ENCODE measurements around the gene TRPV5.
A peak's percentile ranks its signal among the peaks of the same experiment; 100 is the strongest.

Gene TRPV5

DNA sequence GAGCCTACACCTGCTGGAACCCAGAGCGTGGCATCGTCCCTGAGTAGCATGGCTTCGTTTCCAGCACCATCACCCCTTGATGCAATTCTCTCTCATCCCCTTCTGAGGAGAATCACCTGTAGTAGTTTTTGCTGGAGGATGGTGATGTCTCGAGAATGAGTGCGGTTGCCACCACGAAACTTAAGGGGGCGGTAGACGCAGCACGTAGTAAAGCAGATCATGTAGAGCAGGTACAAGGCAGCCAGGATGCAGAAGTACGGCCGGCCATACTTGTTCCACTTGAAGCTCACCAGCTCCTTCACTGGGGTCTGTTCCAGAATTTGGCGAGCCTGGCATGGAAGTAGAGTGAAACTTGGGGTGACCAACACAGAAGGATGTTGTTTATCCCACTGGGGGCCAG is 8.1 kb downstream of the TRPV5 start:
- H3K36me3 ChIP-seq (ENCODE audit: control insufficient read depth, insufficient read depth, low read length), result no peaks in the 10 kb centered on the region
- H3K4me3 ChIP-seq (replicated peaks; ENCODE audit: low read depth, low read length), result no peak overlapping the region
- H3K27me3 ChIP-seq (replicated peaks; ENCODE audit: control insufficient read depth, insufficient read depth, low read length), result 0 out of 2 replicates have a peak, but pooled peaks cover 2% of the 10 kb centered on the region
- no peak for DNase-seq (ENCODE audit: extremely low read depth, insufficient read length)
- TF ChIP-seq, protein P1, sequence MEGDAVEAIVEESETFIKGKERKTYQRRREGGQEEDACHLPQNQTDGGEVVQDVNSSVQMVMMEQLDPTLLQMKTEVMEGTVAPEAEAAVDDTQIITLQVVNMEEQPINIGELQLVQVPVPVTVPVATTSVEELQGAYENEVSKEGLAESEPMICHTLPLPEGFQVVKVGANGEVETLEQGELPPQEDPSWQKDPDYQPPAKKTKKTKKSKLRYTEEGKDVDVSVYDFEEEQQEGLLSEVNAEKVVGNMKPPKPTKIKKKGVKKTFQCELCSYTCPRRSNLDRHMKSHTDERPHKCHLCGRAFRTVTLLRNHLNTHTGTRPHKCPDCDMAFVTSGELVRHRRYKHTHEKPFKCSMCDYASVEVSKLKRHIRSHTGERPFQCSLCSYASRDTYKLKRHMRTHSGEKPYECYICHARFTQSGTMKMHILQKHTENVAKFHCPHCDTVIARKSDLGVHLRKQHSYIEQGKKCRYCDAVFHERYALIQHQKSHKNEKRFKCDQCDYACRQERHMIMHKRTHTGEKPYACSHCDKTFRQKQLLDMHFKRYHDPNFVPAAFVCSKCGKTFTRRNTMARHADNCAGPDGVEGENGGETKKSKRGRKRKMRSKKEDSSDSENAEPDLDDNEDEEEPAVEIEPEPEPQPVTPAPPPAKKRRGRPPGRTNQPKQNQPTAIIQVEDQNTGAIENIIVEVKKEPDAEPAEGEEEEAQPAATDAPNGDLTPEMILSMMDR (IDR thresholded peaks at IDR 0.05; ENCODE audit: insufficient read depth, low read length, poor library complexity, severe bottlenecking), result peak; percentile 26

DNA sequence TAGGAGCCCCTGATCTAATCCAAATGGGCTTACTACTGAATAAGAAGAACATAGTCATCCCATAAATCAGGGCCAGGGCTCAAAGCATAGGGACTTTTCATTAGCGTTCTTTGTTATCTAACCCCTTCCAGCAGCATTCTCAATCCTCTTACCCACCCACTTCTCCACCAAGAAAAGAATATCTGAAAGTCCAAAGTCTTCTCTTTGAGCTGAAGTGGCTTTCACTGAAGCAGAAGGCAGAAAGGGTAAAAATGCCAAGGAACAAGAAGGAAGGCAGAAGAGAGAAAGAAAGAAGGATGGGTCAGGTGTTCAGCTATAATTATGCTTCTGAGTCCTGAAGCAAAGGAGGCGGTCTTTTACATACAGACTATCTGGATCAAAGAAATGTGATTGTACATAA is 10.2 kb downstream of the TRPV5 start:
- DNase-seq (ENCODE audit: extremely low read depth, insufficient read length), result no peak
- Histone ChIP-seq H3K27me3 (replicated peaks; ENCODE audit: control insufficient read depth, insufficient read depth, low read length) (peaks cover 3% of the 10 kb centered on the region; the same call in 1 of the 2 replicates), H3K4me3 (replicated peaks; ENCODE audit: low read depth, low read length) (no peak overlapping the region), H3K36me3 (ENCODE audit: control insufficient read depth, insufficient read depth, low read length) (no peaks in the 10 kb centered on the region)
- TF ChIP-seq, protein P1 (IDR thresholded peaks at IDR 0.05; ENCODE audit: insufficient read depth, low read length, poor library complexity, severe bottlenecking), result no peak

DNA sequence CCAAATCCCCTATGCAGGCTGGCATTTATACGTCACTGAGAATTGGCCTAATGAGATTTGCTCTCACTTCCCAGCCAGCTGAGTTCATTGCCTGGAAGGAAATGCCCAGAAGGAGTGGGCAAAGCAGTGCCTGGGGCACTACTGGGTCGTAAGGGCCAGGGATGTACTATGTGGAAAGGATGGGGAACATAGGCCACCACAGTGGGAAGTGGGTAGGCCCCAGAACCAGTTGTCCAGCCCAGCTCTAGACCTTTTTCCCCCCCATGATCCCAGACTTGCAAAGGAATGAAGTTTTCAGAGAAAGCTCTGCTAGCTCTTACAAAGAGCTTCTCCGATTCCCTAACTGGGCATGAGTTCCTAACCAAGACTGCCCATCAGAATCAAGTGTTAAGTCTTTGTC is 13.9 kb downstream of the TRPV5 start:
- TF ChIP-seq, protein P1 (IDR thresholded peaks at IDR 0.05; ENCODE audit: insufficient read depth, low read length, poor library complexity, severe bottlenecking), result no peak
- no peak for DNase-seq (ENCODE audit: extremely low read depth, insufficient read length)
- H3K4me3 ChIP-seq (replicated peaks; ENCODE audit: low read depth, low read length), result no peak overlapping the region

DNA sequence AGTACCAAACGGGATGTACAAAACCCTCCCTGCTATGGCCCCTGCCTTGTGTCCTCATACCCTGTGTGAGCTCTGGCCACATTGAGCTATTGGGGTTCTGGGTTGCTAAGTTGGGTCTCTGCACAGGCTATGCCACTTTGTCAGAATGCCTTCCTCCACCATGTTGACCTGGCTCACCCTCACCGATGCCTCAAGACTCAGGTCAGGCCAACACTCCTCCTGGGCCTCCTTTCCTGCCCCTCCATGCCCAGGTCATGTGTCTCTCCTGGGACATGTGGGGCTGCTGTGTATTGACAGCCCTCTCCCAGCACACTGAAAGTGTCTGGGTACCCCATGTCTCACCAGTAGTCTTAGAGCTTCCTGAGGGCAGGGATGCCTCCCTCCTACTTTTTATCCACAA is 14.6 kb downstream of the TRPV5 start:
- DNase-seq (ENCODE audit: extremely low read depth, insufficient read length), result no peak
- TF ChIP-seq, protein P1 (IDR thresholded peaks at IDR 0.05; ENCODE audit: insufficient read depth, low read length, poor library complexity, severe bottlenecking), result no peak

More for the DNA sequence above, 13.9 kb downstream of the TRPV5 start:
- H3K36me3 ChIP-seq (ENCODE audit: control insufficient read depth, insufficient read depth, low read length), result no peaks in the 10 kb centered on the region
- peaks cover 1% of the 10 kb centered on the region; the same call in 1 of the 2 replicates for H3K27me3 ChIP-seq (replicated peaks; ENCODE audit: control insufficient read depth, insufficient read depth, low read length)

DNA sequence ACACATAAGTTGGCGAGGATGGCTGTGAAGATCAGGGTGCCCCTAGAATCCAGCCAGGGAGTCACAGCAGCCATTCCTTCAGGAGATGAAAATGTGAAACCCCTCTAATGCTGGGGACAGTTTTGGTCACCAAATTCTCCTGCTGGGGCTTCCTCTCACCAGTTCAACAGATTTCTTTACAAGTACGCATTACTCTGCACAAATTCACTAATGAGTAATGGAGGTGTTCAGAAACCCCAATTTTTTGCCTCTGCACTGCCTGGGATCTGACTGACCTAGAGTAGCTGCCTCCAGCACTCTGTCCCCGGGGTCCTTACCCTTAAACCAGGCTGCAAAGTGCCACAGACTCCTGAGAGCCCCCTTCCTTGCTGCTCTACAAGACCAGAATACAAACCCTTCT is 16.1 kb downstream of the TRPV5 start:
- H3K36me3 ChIP-seq (ENCODE audit: control insufficient read depth, insufficient read depth, low read length), result no peaks in the 10 kb centered on the region
- DNase-seq (ENCODE audit: extremely low read depth, insufficient read length), result no peak
- TF ChIP-seq, protein P1 (IDR thresholded peaks at IDR 0.05; ENCODE audit: insufficient read depth, low read length, poor library complexity, severe bottlenecking), result no peak
- no peak overlapping the region for H3K4me3 ChIP-seq (replicated peaks; ENCODE audit: low read depth, low read length)
- peaks cover 1% of the 10 kb centered on the region; the same call in 1 of the 2 replicates for H3K27me3 ChIP-seq (replicated peaks; ENCODE audit: control insufficient read depth, insufficient read depth, low read length)

More for the DNA sequence above, 14.6 kb downstream of the TRPV5 start:
- Histone ChIP-seq H3K27me3 (replicated peaks; ENCODE audit: control insufficient read depth, insufficient read depth, low read length) (peaks cover 1% of the 10 kb centered on the region; the same call in 1 of the 2 replicates), H3K4me3 (replicated peaks; ENCODE audit: low read depth, low read length) (no peak overlapping the region), H3K36me3 (ENCODE audit: control insufficient read depth, insufficient read depth, low read length) (no peaks in the 10 kb centered on the region)

DNA sequence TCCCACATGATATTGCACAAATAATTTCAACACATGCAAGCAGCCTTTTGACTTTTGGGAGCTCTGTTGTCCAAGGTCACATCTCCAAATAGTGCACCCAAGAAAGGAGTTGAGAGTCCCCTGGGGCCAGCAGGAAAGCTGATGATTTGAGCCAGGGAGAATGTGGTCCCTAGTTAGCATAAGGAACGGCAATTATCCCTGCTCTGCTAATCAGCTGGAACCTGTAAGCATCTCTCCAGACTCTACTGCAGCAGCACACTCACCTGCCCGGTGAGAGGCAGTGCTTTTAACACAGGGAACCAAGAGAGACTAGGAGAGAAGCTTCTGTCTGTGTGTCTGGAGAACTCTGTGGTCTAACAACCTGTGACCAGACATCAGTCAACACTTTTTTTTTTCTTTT is 17.0 kb downstream of the TRPV5 start:
- Histone ChIP-seq H3K36me3 (ENCODE audit: control insufficient read depth, insufficient read depth, low read length) (no peaks in the 10 kb centered on the region), H3K27me3 (replicated peaks; ENCODE audit: control insufficient read depth, insufficient read depth, low read length) (peaks cover 1% of the 10 kb centered on the region; the same call in 1 of the 2 replicates), H3K4me3 (replicated peaks; ENCODE audit: low read depth, low read length) (no peak overlapping the region)
- TF ChIP-seq, protein P1 (IDR thresholded peaks at IDR 0.05; ENCODE audit: insufficient read depth, low read length, poor library complexity, severe bottlenecking), result no peak
- DNase-seq (ENCODE audit: extremely low read depth, insufficient read length), result no peak

Data from GM06990 (cell line).